ENCODE measurements around the gene ST7.

DNA sequence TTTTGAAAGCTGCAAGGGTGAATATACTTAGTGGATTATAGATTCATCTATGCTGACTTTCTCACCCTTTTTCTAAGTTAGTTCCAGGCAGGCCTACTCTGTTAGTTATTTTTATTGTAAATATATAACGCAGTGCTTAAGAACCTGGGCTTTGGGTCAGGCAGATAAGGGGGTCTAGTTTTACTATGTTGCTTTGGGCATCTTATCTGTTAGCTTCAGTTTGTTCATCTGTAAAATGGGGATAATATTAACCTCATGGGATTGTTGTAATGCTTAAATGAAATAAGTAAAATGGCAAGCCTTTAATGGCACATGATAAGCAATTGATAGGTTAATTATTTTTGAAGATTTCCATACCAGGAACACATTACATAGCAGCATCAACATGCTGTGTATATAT lies 79.5 kb downstream of the ST7 start:
- TF ChIP-seq EZH2 (IDR thresholded peaks at IDR 0.05; ENCODE audit: insufficient read depth, low read length) (no peak), CTCF (IDR thresholded peaks at IDR 0.05; ENCODE audit: insufficient read depth, low read depth, low read length) (no peak)
